Neural progenitor cell (in vitro differentiated cells): ENCODE data around the gene SLC9A4. TPM values are rescaled to one million over a fixed set of nuclear protein-coding genes. Genes with fewer than 3 reads are reported as not detected.
A peak's percentile ranks its signal among the peaks of the same experiment; 100 is the strongest.

ENCODE experiments used
- DNase-seq: peaks from one replicate; pipeline ENCODE4 v3.0.0-alpha.2; 2016; ENCODE audit warnings: low spot score
- H2AFZ ChIP-seq: fragments of 200-600 bp; sonication (generic); replicated peaks from 2 replicates; pipeline ENCODE4 v1.6.1; 2016; ENCODE audit warnings: antibody characterized with exemption
- H3F3A ChIP-seq: fragments of 200-600 bp; sonication (generic); 2 replicates; pipeline ENCODE4 v1.6.1; 2016; ENCODE audit warnings: antibody characterized with exemption, low read depth
- H3K27ac ChIP-seq: fragments of 200-600 bp; sonication (generic); 2 replicates; pipeline ENCODE4 v1.5.1; 2016; ENCODE audit warnings: mild to moderate bottlenecking
- H3K27me3 ChIP-seq: fragments of 200-600 bp; sonication (generic); 2 replicates; pipeline ENCODE4 v1.6.1; 2016; ENCODE audit warnings: mild to moderate bottlenecking, moderate library complexity
- H3K36me3 ChIP-seq: fragments of 200-600 bp; sonication (generic); 2 replicates; pipeline ENCODE4 v1.5.1; 2016
- H3K4me1 ChIP-seq: fragments of 200-600 bp; sonication (generic); 2 replicates; pipeline ENCODE4 v1.6.1; 2016; ENCODE audit warnings: mixed run types
- H3K4me2 ChIP-seq: fragments of 200-600 bp; sonication (generic); 2 replicates; pipeline ENCODE4 v1.6.1; 2016
- H3K4me3 ChIP-seq: fragments of 200-600 bp; sonication (generic); 2 replicates; pipeline ENCODE4 v1.5.1; 2016
- H3K79me2 ChIP-seq: fragments of 200-600 bp; sonication (generic); 2 replicates; pipeline ENCODE4 v1.6.1; 2016; ENCODE audit warnings: low read depth
- H3K9ac ChIP-seq: fragments of 200-600 bp; sonication (generic); 2 replicates; pipeline ENCODE4 v1.6.1; 2016
- H3K9me3 ChIP-seq: fragments of 200-600 bp; sonication (generic); 2 replicates; pipeline ENCODE4 v1.5.1; 2016; ENCODE audit warnings: low read depth
- H4K20me1 ChIP-seq: fragments of 200-600 bp; sonication (generic); 2 replicates; pipeline ENCODE4 v1.6.1; 2016; ENCODE audit warnings: low read depth
- H3K27ac Mint-ChIP-seq: 3 replicates; pipeline ENCODE4 v1.8.0; 2021; ENCODE audit warnings: mixed read lengths
- H3K27me3 Mint-ChIP-seq: 2 replicates; pipeline ENCODE4 v1.8.0; 2022; ENCODE audit warnings: low read depth, mild to moderate bottlenecking, inconsistent platforms, moderate library complexity, mixed read lengths; ENCODE audit not compliant: insufficient read depth
- H3K36me3 Mint-ChIP-seq: 3 replicates; pipeline ENCODE4 v1.8.0; 2021; ENCODE audit warnings: mixed read lengths
- H3K4me1 Mint-ChIP-seq: 3 replicates; pipeline ENCODE4 v1.8.0; 2021; ENCODE audit warnings: mixed read lengths
- H3K4me3 Mint-ChIP-seq: 3 replicates; pipeline ENCODE4 v1.8.0; 2021; ENCODE audit warnings: mild to moderate bottlenecking, moderate library complexity, mixed read lengths
- H3K9me3 Mint-ChIP-seq: 3 replicates; pipeline ENCODE4 v1.8.0; 2020; ENCODE audit warnings: mixed read lengths
- EZH2 ChIP-seq: fragments of 200-600 bp; sonication (generic); IDR thresholded peaks from 2 replicates; pipeline ENCODE4 v1.6.1; 2017; ENCODE audit warnings: antibody characterized with exemption, mild to moderate bottlenecking, moderate library complexity
- EZH2phosphoT487 ChIP-seq: fragments of 200-600 bp; sonication (generic); IDR thresholded peaks from 2 replicates; pipeline ENCODE4 v1.6.1; 2017; ENCODE audit warnings: antibody characterized with exemption
- total RNA-seq: library from RNA; depleted of rRNA; stranded (reverse); fragments of >200 nt; gene quantifications from 2 replicates; pipeline ENCODE4 v1.2.3, GENCODE V29; 2015; ENCODE audit warnings: low replicate concordance
- TF ChIP-seq, protein P1 (sequence below): fragments of 200-600 bp; sonication (generic); IDR thresholded peaks from 2 replicates; pipeline ENCODE4 v1.5.1; 2017; ENCODE audit warnings: antibody characterized with exemption, mild to moderate bottlenecking

The SLC9A4 gene
- total RNA-seq, 1 donor from 2014 or later = not detected

DNA sequence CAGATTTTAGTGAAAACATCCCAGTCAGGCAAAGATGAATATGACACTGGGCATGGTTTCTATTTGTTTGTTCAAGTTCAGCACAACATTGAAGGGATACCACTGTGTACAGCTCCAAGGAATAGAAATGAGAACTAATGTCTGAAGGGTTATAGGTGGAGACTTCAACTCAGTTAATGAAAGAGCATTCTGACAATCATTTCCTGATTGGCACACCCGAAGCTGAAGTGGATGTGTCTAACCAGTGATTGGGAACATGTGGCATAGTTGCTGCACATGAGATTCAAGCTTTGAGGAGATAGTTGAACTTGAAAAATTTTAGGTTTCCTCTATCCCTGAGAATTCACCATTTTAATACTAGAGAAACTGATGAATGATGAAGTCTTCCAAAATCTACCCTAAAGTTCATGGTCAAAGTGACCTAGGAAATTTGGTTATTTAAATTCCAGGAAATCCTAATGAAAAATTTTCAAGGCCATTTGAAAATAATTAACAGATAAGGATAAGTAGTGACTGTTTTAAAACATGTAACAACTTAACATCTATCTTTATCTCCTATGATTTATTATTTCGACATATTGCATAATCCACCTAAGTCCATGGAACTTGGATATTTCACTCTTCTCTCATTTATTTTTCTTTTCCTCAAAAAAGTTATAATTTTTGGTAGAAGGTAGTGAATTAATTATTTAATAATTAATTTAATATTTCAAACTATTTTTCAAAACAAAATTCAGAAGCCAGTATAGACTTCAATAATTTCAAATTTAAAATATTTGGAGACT, 38.0 kb downstream of the SLC9A4 start:
- no peaks in the 10 kb centered on the region for H3K4me1 Mint-ChIP-seq
- H3K9me3 Mint-ChIP-seq = peaks cover 3% of the 10 kb centered on the region
- TF ChIP-seq EZH2phosphoT487 (no peak), EZH2 (no peak)
- TF ChIP-seq, protein P1, sequence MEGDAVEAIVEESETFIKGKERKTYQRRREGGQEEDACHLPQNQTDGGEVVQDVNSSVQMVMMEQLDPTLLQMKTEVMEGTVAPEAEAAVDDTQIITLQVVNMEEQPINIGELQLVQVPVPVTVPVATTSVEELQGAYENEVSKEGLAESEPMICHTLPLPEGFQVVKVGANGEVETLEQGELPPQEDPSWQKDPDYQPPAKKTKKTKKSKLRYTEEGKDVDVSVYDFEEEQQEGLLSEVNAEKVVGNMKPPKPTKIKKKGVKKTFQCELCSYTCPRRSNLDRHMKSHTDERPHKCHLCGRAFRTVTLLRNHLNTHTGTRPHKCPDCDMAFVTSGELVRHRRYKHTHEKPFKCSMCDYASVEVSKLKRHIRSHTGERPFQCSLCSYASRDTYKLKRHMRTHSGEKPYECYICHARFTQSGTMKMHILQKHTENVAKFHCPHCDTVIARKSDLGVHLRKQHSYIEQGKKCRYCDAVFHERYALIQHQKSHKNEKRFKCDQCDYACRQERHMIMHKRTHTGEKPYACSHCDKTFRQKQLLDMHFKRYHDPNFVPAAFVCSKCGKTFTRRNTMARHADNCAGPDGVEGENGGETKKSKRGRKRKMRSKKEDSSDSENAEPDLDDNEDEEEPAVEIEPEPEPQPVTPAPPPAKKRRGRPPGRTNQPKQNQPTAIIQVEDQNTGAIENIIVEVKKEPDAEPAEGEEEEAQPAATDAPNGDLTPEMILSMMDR = no peak
- no peak for DNase-seq
- Histone ChIP-seq H3K27ac (no peak overlapping the region), H3F3A (no peaks in the 10 kb centered on the region), H4K20me1 (no peaks in the 10 kb centered on the region), H3K79me2 (no peaks in the 10 kb centered on the region), H3K9me3 (no peaks in the 10 kb centered on the region), H3K9ac (no peak overlapping the region), H3K27me3 (no peaks in the 10 kb centered on the region), H3K4me3 (no peak overlapping the region), H3K4me1 (no peaks in the 10 kb centered on the region), H3K4me2 (no peak overlapping the region), H3K36me3 (no peaks in the 10 kb centered on the region), H2AFZ (no peak overlapping the region)
- H3K27me3 Mint-ChIP-seq = peaks cover 2% of the 10 kb centered on the region
- no peak overlapping the region for H3K4me3 Mint-ChIP-seq
- H3K36me3 Mint-ChIP-seq = no peaks in the 10 kb centered on the region
- H3K27ac Mint-ChIP-seq = no peak overlapping the region

DNA sequence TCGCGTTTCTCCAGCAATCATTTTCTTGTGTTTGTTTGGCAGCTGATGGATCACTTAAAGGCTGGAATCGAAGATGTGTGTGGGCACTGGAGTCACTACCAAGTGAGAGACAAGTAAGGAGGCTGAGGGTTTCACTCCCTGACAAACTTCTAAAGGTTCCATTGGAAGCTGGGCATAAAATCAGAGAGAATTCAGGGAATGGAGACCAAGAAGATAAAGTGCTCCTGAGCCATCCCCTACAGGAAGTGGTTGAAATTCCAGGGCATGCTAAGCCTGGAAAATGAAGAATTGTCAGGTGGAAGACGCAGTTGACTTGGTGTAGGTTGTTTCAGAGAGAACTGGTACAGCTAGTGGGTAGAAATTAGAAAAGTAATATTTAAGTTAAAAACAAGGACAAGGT, 39.1 kb downstream of the SLC9A4 start:
- H3K9me3 ChIP-seq = no peaks in the 10 kb centered on the region
- no peaks in the 10 kb centered on the region for H3K4me1 Mint-ChIP-seq
- no peak overlapping the region for H3K4me2 ChIP-seq
- H3K27me3 Mint-ChIP-seq = peaks cover 2% of the 10 kb centered on the region
- H3K79me2 ChIP-seq = no peaks in the 10 kb centered on the region
- H3K36me3 ChIP-seq = no peaks in the 10 kb centered on the region
- H3K4me3 Mint-ChIP-seq = no peak overlapping the region
- no peaks in the 10 kb centered on the region for H4K20me1 ChIP-seq
- no peaks in the 10 kb centered on the region for H3K27me3 ChIP-seq
- no peak for TF ChIP-seq EZH2
- no peak for TF ChIP-seq EZH2phosphoT487
- TF ChIP-seq, protein P1 = no peak
- no peak overlapping the region for H3K27ac Mint-ChIP-seq
- H3K9ac ChIP-seq = no peak overlapping the region
- DNase-seq = no peak
- H3K9me3 Mint-ChIP-seq = peaks cover 3% of the 10 kb centered on the region
- no peaks in the 10 kb centered on the region for H3K36me3 Mint-ChIP-seq
- H3K27ac ChIP-seq = no peak overlapping the region
- peak overlapping the region; percentile 45 for H2AFZ ChIP-seq
- no peak overlapping the region for H3K4me3 ChIP-seq
- no peaks in the 10 kb centered on the region for H3F3A ChIP-seq
- H3K4me1 ChIP-seq = no peaks in the 10 kb centered on the region

DNA sequence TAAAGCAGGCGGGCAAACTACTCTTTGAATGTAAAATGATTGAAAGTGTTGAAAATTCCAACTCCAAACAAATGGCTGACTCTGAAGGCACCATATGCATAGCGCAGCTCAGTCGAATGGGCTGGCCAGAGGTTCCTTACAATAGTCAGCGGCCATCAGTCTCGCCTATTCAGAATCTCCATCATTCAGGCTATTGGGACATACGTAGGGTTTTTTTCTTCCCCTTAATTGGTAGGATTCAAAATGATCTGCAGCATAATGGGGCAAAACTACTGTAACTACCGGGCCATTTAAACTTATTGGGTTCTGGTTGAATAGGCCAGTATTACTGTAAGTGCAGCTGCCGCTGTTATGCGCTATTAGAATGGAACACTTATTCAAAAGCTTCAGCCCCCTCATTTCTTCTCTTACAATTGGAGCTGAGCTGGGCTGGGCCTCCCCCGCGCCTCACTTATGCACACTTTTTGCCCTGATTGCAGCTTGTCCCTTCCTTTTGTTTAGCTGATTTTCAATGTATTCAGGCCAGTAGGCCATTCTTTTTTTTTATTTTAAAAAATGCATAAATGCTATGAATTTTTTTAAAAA, 40.4 kb downstream of the SLC9A4 start:
- Histone ChIP-seq H3K9me3 (no peaks in the 10 kb centered on the region), H3K4me3 (no peak overlapping the region), H3K4me2 (no peak overlapping the region), H3K4me1 (no peaks in the 10 kb centered on the region), H3K27me3 (no peaks in the 10 kb centered on the region), H4K20me1 (no peaks in the 10 kb centered on the region), H3F3A (no peaks in the 10 kb centered on the region), H3K36me3 (no peaks in the 10 kb centered on the region), H3K27ac (no peak overlapping the region), H2AFZ (no peak overlapping the region), H3K9ac (no peak overlapping the region), H3K79me2 (no peaks in the 10 kb centered on the region)
- H3K9me3 Mint-ChIP-seq = peaks cover 3% of the 10 kb centered on the region
- no peak overlapping the region for H3K27ac Mint-ChIP-seq
- peaks cover 2% of the 10 kb centered on the region for H3K27me3 Mint-ChIP-seq
- H3K36me3 Mint-ChIP-seq = no peaks in the 10 kb centered on the region
- H3K4me3 Mint-ChIP-seq = no peak overlapping the region
- H3K4me1 Mint-ChIP-seq = no peaks in the 10 kb centered on the region
- DNase-seq = no peak
- TF ChIP-seq EZH2phosphoT487 (no peak), EZH2 (no peak)
- TF ChIP-seq, protein P1 = no peak
